ENCODE measurements around the gene PROB1. TPM values are rescaled to one million over a fixed set of nuclear protein-coding genes. Genes with fewer than 3 reads are reported as not detected.

Gene PROB1
- polyA plus RNA-seq, 1 donor (not counting 4 experiments of a cell fraction or from before 2014, with no cell fraction given): 0.26 TPM

GRCh38 chr5:139430015-139430414 is 35.1 kb upstream of the PROB1 start:
- Histone ChIP-seq H2AFZ (ENCODE audit: control insufficient read depth, low read length) (no peak overlapping the region), H3K9me3 (ENCODE audit: control insufficient read depth, low read depth, low read length) (no peaks in the 10 kb centered on the region), H3K9me1 (ENCODE audit: control insufficient read depth, extremely low read depth, insufficient read depth, low read length) (no peaks in the 10 kb centered on the region), H3K79me2 (ENCODE audit: control insufficient read depth, insufficient read depth, low read length) (no peaks in the 10 kb centered on the region), H3K27ac (ENCODE audit: control insufficient read depth, insufficient read depth, low read length) (no peak overlapping the region), H3K27me3 (ENCODE audit: control insufficient read depth, extremely low read depth, insufficient read depth, low read length) (no peaks in the 10 kb centered on the region), H3K4me3 (ENCODE audit: control insufficient read depth in 2 of 3, extremely low read depth in 1 of 3, insufficient read depth in 2 of 3, low read depth in 1 of 3, low read length in 3 of 3) (no peak overlapping the region), H3K36me3 (ENCODE audit: control insufficient read depth in 2 of 2, extremely low read depth in 1 of 2, insufficient read depth in 2 of 2, low read length in 2 of 2) (no peaks in the 10 kb centered on the region), H3K4me1 (ENCODE audit: control insufficient read depth, extremely low read depth, insufficient read depth, low read length) (peaks cover 8% of the 10 kb centered on the region), H4K20me1 (ENCODE audit: control insufficient read depth, extremely low read depth, insufficient read depth, low read length) (no peaks in the 10 kb centered on the region), H3K9ac (ENCODE audit: control insufficient read depth, extremely low read depth, insufficient read depth, low read length) (no peak overlapping the region), H3K4me2 (ENCODE audit: control insufficient read depth, extremely low read depth, insufficient read depth, low read depth, low read length) (no peak overlapping the region)
- DNase-seq (ENCODE audit: low read depth, low spot score) (no peak), FAIRE-seq (no peak)
- TF ChIP-seq EZH2 (IDR thresholded peaks at IDR 0.05; ENCODE audit: low read length) (no peak), CTCF (optimal IDR thresholded peaks at IDR 0.05 in 1 of 3, IDR thresholded peaks at IDR 0.05 in 1 of 3, conservative IDR thresholded peaks at IDR 0.05 in 1 of 3; ENCODE audit: extremely low read depth in 1 of 3, insufficient read depth in 2 of 3, low read length in 3 of 3) (no peak)
- dilution Hi-C loops (cut with MboI; ENCODE audit: extremely low pct_ligation_motif_present, low sequenced_read_pairs): no loop called here

DNA sequence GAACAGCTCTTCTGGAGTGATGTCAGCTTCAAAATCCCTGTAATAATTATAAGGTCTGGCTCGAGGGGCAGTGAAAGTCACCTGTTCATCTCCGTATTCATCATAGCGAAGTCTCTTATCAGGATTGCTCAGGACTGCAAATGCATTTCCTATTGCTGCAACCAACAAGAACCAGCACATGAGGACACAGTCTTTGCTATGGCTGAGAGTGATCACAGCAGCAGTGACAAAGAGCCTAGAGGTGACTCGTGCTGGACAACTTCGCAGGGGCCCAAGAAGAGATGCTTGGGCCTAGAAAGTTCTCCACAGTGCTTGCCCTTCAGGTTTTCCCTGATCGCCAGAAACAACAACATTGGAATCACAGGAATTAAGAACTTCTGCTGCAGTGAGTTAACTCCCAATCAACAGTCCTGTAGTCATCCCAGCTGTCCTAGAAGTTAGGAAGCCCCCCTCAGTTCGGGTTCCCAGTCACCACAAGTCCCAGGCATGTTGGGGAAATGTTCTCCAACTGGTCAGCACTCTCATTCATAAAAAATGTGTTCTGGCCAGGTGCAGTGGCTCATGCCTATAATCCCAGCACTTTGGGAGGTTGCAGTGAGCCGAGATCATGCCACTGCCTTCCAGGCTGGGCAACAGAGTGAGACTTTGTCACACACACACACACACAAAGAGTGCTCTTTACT is 31.4 kb upstream of the PROB1 start:
- Histone ChIP-seq H3K4me1 (ENCODE audit: control insufficient read depth, extremely low read depth, insufficient read depth, low read length) (peaks cover 8% of the 10 kb centered on the region), H3K4me2 (ENCODE audit: control insufficient read depth, extremely low read depth, insufficient read depth, low read depth, low read length) (no peak overlapping the region), H3K9ac (ENCODE audit: control insufficient read depth, extremely low read depth, insufficient read depth, low read length) (no peak overlapping the region), H3K36me3 (ENCODE audit: control insufficient read depth in 2 of 2, extremely low read depth in 1 of 2, insufficient read depth in 2 of 2, low read length in 2 of 2) (no peaks in the 10 kb centered on the region), H3K27me3 (ENCODE audit: control insufficient read depth, extremely low read depth, insufficient read depth, low read length) (no peaks in the 10 kb centered on the region), H2AFZ (ENCODE audit: control insufficient read depth, low read length) (no peak overlapping the region), H3K9me3 (ENCODE audit: control insufficient read depth, low read depth, low read length) (no peaks in the 10 kb centered on the region), H4K20me1 (ENCODE audit: control insufficient read depth, extremely low read depth, insufficient read depth, low read length) (no peaks in the 10 kb centered on the region), H3K4me3 (ENCODE audit: control insufficient read depth in 2 of 3, extremely low read depth in 1 of 3, insufficient read depth in 2 of 3, low read depth in 1 of 3, low read length in 3 of 3) (no peak overlapping the region), H3K79me2 (ENCODE audit: control insufficient read depth, insufficient read depth, low read length) (no peaks in the 10 kb centered on the region), H3K27ac (ENCODE audit: control insufficient read depth, insufficient read depth, low read length) (no peak overlapping the region), H3K9me1 (ENCODE audit: control insufficient read depth, extremely low read depth, insufficient read depth, low read length) (no peaks in the 10 kb centered on the region)
- no peak for FAIRE-seq
- no peak for DNase-seq (ENCODE audit: low read depth, low spot score)
- dilution Hi-C loops (cut with MboI; ENCODE audit: extremely low pct_ligation_motif_present, low sequenced_read_pairs): no loop called here
- TF ChIP-seq CTCF (optimal IDR thresholded peaks at IDR 0.05 in 1 of 3, IDR thresholded peaks at IDR 0.05 in 1 of 3, conservative IDR thresholded peaks at IDR 0.05 in 1 of 3; ENCODE audit: extremely low read depth in 1 of 3, insufficient read depth in 2 of 3, low read length in 3 of 3): no peak
- no peak for TF ChIP-seq EZH2 (IDR thresholded peaks at IDR 0.05; ENCODE audit: low read length)
